ENCODE measurements around the gene PLEKHA6.
"Not testable (repeated sequence)": the region's sequence is repeated elsewhere in the genome, so short reads cannot be mapped to it uniquely, and the experiment has no call there.

PLEKHA6 gene

DNA sequence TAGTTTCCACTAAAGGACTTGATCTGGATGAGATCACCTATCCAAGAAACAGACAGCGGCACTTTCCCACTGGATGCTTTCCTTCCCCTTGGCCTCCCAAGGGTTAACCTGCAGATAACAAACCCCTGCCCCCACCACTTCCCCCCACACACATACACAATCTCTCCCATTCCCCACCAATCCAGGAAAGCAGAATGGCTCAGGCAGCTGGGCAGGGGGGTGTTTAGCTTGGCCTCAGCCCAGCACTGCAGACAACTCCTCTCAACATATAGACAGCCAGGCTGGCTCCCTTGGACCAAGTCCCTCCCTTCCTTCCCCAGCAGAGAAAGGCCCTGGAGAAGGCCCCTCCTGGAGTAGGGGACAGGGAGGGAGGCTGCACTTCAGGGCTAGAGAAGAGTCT lies 24.6 kb downstream of the PLEKHA6 start:
- no peak for ATAC-seq

DNA sequence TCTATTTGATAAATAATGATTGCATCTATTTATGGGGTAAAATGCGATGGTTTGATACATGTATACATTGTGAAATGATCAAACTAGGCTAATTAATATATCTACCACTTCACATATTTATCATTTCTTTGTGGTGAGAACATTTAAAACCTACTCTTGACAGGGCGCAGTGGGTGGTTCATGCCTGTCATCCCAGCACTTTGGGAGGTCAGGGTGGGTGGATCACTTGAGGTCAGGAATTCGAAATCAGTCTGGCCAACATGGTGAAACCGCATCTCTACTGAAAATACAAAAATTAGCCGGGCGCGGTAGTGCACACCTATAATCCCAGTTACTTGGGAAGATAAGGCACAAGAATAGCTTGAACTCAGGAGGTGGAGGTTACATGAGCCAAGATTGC lies 25.3 kb downstream of the PLEKHA6 start:
- ATAC-seq = no peak

DNA sequence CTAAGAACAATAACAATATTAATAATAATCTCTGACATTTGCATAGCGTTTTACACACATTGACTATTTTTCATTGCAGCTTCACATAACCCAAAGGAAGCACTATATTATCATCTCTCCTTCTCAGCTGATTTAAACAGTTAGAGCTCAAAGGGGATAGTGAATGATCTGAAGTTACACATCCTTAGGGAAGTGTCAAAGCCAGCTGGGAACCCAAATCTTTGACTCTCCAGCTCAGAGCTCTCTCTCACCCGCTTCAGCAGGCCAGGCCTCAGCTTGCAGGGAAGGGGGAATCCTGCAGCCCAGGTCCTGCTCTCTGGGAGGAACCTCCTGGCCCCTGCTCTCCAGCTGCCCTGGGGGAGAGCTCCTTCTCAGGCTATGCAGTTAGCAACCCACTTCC lies 26.3 kb downstream of the PLEKHA6 start:
- ATAC-seq = no peak

DNA sequence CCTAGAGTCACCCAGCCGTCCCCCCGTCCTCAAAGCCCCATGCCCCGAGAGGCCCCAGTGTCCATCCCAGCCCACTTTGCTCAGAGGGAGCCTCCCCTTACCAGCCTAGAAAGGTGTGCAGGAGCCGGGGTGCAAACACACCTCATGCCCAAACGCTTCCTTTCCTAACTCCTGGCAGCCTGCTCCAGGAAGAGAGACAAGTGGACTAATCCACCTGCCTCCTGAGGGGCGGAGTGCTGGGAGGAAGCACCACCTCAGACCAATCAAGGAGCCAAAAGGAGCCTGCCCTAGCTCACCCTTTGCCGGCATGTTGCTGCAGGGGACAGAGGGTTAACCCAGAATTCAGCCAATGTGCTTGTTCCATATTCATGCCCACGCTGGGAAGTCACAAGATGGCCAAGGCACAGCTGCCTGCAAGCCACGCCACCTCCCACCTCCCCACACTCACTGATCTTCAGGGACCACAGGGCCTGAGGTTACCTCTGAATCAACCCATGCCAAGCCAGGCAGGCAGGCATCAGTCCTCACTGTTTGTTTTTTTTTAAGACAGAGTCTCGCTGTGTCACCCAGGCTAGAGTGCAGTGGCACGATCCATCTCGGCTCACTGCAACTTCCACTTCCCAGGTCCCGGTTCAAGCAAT lies 27.8 kb downstream of the PLEKHA6 start:
- ATAC-seq = no peak

DNA sequence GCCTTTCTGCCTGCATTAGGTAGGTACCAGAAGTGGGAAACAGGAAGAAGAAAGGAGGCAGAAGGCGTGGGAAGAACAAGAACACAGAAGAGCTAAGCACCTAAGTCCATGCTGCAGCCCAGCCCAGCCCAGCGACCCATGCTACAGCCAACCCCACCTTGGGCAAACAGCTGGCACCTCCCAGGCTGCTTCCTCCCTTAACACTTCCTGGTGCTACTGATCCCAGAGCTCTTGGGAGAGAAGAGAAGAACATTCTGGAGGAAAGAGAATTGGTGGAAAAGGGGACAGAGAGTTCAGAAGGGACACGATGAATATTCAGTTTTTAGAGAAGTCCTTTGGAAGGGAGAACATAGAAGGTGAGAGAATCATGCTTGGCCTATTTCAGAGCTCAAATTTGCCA lies 28.5 kb downstream of the PLEKHA6 start:
- no peak for ATAC-seq

DNA sequence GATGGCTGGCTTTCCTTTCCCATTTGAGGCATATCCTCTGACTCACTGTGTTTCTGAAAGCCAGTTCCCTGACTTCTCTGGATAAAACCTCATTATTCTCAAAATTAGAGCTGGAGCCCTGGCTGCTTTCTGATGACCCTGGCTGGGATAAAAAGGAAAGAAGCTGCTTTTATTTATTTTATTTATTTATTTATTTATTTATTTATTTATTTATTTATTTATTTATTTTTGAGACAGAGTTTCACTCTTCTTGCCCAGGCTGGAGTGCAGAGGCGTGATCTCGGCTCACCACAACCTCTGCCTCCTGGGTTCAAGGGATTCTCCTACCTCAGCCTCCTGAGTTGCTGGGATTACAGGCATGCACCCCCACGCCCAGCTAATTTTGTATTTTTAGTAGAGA lies 31.9 kb downstream of the PLEKHA6 start:
- ATAC-seq = not testable (repeated sequence)

DNA sequence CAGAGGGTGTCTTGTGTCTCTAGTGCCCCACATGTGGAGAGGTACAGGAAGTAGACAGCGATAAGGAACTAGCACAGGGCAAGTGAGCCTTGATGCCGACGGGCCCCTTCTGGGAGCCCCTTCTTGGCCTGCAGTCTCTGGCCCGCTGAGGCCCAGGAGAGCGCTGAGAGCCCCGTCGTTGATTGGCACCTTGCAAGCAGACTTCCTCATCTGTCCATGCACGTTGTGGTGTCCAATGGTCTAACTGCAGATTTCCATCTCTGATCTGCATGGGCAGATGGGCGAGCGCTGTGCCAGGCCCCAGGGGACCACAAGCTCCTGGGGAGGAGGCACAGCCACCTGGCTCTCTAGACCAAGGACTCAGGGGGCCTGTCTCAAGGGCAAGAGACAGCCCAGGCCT lies 32.4 kb downstream of the PLEKHA6 start:
- ATAC-seq = no peak

DNA sequence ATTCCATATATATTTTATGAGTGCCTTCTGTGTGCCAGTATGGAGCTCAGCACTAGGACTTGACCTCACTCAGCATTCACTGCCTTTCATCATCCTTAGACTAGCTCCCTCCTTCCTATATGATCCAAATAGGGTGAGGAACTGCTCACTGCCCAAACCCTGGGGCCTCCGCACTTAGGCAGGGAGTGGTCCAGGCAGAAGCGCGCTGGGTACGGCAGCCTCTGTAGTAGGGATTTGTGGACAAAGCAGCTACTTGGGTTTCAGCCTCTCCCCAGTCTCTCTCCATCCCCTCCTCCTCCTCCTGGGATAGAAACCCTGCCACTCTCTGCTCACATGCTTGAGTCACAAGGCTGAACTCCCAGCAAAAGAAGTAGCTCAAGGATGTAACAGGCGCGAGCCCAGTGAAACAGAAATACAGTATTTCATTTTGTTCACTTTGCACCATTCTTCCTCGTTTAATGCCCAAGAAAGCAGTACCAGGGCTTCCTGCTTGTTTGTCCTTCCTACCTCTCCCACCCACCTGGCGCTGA lies 32.9 kb downstream of the PLEKHA6 start:
- no peak for ATAC-seq

DNA sequence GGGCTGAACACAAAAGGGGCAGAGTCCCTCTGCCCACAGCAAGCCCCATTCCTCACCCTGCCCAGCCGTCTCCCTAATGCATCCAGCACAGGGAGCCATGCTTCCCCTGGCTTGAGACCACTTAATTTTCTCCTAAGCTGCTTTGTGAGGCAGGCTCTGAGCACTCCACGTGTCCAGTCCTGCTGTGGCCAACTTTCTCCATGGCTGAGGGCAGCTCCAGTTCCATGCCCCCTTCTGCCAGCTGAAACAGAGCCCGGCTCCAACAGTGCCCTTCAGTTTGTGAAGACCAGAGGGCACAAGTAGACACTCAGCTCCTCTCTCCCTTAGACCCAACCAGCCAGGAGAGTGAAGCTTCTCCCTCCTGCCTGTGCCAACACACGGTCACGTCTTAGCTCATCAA lies 33.8 kb downstream of the PLEKHA6 start:
- ATAC-seq = no peak

DNA sequence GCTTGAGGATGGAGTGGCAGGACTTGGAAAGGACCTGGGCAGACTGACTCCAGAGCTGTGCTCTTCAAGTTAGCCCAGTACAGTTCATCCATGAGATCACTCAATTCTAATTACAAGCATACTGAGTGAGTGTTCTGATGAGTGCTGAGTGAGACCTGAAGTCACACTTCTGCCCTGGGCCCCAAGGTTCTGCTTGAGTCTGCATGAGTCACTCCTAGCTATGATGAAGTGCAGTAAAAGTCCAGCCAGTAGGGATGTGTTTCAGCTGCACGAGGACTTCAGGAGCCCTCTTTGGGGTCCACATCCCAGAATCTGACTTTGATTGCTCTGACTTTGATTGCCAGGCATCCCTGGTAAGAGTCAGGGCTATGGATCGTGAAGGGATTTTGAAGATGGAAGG lies 35.8 kb downstream of the PLEKHA6 start:
- ATAC-seq = peak; percentile 91 to 95

DNA sequence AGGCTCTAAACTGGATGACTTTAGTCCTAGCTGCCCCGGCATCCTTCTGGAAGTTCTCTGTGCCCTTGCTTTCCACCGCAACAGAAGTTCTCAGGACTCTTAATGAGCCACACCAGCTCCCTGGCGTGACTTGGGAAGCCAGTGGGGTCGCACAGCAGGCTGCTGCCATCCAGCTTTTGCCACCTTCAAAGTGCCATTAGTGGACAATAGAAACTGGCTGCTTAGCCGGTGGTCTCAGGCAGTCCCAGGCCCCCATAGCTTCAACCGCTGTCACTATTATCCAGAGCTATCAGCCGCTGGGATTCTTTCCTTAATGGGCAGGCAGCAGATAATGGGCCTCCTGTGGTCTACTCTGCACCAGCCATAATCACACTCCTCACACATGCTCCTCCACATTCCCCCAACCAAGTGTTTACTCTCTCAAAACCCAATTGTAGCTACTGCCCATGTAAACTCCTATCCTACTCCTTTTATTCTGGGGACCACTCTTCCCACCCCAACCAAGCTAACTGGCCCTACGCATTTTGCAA lies 37.3 kb downstream of the PLEKHA6 start:
- ATAC-seq = no peak

DNA sequence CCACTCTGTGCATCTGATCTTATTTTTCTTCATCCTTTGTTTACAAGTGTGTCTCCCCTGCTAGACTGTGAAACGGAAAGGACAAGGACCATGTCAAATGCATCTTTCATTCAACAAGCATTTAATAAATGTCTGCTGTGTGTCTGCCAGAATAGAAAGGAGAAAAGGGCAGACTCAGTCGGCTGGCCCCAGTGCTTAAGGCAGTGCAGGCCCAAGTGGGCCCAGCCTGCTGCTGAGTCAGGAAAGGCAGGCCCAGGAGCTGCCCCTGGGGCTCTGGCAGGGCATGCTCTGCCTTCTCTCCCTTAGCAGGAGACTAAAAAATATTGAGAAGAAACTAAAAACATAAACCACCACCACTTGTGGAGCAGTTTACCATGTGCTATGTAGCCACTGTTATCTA lies 38.1 kb downstream of the PLEKHA6 start:
- no peak for ATAC-seq

DNA sequence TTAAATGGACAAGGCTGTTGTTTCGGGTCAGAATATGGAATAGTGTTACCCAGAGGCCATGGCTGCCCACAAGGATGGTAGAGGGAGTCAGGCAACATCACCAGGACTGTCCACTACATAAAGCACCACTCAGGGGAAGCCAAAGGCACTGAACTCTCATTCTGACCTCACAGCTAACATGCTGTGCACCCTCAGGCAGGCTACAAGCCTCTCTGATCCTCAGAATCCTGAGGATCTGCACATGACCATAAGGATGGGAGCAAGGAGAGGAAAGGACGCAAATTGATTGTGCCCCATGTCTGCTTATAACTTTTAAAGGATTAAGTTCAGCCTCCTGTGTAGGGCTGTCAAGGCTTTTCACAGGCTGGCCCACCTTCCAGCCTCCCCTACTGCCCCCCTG lies 38.7 kb downstream of the PLEKHA6 start:
- ATAC-seq = no peak

DNA sequence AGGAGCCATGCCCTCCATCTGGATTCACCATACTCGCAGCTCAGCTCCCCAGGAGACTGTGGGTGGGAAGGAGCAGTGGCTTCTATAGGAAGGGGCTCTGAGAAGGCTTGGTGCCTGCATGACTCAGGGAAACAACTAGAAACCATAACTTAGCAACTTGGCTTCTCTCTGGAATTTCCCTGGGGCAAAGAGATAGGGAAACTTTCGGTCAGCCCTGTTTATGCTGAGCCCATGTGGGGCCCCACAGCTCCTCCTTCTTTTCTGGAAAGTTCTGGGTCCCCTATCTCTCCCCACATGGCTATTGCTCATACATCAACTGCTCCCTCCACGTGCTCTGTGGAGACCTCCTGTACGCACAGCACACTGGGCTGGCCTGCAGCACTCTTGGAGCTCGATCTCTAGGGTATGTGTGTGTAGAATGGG lies 39.3 kb downstream of the PLEKHA6 start:
- ATAC-seq = peak in 1 of 2 donors; percentile 15

DNA sequence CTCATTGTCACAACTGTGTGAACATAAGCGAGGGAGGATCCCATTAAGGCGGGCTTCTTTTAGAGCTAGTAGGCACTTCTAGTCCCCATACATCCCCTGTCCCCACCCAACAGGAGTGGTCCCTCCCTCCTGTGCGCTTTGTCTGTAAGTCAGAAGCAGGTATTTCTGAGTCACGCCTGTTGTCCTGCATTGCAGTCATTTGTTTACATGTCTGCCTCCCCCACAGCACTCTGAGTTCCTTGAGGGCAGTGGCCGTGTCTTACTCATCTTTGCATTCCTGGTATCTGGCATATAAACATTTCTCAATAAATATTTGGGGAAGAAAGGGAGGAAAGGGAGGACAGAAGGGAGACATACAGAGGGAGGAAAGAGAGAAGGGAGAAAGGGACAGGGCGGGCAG lies 40.3 kb downstream of the PLEKHA6 start:
- no peak for ATAC-seq

DNA sequence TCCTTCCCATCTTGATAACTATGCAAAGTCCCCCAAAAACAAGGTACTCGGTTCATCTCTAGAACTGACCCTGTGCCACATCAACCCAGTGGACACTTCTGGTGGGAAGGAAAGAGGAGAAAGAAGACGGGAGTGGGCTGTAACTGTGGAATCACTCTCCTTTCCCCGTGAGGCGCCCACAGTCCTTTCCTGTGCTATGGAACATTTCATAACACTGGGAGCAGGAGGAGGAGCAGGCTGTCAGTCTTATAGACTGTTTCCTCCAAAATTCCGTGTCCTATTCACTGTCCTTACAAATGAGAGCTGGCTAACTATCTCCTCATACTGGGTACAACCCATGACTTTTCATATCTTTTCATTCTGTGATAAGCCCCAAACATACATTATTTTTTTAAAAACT lies 40.7 kb downstream of the PLEKHA6 start:
- no peak for ATAC-seq

DNA sequence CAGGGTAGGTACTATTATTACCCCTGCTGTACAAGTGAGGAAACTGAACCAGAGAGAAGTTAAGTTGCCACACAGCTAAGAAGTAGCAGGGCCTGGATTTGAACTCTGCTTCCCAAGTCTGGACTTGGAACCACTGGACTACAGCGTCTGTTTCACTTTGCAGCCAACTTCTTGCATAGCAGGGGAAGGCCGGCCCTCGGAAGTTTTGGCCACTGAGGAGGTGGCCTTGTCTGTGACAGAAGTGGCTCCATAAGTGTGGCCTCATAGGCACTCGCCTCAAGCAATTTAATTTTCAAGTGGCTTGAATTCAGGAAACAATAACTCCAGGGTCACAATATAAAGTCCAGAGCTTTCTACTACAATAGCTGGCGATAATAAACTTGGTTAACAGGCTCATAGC lies 41.4 kb downstream of the PLEKHA6 start:
- ATAC-seq = no peak

DNA sequence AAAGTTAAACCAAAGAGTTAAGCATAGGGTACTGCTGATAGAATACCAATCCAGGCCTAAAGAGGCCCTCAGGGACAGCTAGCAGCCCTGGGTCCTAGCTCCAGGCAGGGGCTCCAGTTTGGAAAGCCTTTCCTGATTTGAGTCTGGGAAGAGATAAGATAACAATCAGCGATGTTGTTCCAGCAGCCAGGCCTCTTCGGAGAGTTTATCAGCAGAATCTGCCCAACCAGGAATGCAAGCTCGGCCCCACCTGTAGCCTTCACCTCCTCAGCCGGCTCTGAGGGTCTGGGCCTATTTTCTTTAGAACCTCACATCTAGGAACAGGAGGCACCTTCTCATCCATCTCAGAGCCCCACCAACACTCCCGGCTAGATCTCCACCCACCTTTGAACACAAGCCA lies 42.6 kb downstream of the PLEKHA6 start:
- ATAC-seq = no peak

DNA sequence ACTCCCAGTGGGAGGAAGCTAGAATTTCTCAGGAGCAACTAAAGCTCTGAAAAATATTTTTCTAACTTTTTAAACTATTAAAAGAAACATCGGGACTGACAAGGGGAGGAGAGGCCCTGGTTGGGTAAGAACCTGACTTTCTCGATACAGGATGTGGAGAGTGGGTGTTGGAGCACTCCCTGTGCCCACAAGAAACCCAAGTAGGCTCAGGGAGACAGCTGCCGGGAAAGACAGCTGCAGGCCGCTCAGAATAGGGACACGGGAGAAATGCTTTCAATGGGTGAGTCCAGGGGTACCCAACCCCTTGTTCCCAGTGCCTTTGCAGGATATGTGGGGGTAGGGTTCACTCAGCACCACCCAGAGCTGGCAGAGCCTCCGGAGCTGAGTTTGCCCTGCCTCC lies 43.6 kb downstream of the PLEKHA6 start:
- no peak for ATAC-seq

DNA sequence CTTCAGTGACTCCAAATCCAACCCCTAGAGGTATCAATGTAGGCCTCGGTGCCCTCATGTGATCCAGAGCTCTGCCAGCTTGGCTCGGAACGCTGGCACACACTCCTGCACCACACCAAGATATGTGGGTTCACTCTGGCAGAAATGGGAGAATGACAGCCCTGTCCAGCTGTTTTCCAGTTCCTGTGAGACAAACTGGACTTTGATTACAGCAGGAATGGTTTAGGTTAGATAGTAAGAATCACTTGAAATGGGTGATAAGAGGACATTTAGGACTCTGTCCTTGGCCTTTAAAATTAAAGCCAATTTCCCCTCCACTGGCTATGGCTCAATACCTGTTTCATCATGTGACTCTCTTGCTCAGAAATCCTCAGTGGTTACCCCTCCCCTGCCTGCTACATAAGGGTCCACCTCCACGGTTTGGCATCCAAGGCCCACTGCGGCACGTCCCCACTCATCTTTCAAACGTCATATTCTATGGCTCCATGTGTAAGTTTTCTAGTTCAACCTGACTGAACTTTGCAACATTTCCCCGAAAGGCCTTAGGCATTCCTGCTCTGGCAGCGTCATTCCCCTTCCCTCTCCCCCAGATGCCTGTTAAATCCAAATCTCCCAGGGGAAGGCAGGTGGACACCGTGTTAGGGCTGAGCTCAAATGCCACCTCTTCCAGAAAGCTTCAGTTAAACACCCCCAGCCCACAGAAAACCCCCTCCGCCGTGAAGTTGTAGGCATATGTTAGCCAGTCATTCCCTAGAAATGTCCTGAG lies 44.7 kb downstream of the PLEKHA6 start:
- ATAC-seq = no peak

DNA sequence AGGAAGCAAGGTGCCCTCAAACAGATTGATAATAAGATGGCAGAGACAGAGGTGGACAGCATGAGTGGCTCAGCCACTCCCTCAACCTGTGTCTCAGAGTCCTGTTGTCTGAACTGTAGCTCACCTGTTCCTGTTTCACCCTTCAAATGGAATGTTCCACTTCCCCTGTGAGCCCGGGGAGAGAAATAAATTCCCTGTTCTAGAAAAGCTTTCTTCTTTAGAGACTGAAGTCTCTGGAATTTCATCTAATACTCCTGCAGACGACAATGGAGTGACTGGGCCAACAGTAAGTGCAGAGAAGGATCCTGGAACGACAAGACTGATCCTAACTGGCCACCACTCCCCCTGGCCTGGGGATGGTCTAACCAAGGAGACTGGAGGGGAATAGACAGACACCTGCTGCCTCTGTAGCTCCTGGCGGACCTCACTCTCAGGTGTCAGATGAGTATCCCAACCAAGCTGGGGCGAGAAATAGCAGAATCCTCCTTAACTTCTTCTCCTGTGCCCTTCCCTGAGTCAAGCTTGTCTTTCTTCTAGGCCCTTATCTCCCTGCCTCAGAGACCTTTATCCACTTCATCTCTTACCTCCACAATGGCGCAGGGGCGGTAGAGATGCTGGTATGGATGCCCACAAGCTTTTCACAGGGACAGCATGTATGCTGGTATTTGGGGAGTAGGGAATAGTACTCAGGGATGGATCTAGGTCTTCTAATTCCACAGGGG lies 45.4 kb downstream of the PLEKHA6 start:
- ATAC-seq = no peak

DNA sequence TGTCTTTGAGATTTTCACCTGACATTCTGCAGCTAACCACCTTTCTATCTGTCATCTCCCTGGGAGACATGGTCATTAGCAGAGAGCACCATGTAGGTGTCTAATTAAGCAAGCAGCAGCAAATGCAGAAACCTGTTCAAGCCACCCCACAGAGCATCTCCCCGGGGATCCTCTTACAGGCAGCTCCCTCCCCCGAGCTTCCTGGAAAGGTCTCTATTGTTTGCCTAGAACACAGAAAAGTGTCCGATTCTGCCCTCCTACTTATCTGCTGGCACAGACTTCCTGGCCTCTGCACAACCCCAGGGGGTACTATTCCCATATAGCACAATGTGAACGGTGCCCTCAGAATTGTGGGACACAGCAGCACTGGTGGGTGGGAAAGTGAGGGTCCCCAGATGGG lies 46.1 kb downstream of the PLEKHA6 start:
- ATAC-seq = no peak

DNA sequence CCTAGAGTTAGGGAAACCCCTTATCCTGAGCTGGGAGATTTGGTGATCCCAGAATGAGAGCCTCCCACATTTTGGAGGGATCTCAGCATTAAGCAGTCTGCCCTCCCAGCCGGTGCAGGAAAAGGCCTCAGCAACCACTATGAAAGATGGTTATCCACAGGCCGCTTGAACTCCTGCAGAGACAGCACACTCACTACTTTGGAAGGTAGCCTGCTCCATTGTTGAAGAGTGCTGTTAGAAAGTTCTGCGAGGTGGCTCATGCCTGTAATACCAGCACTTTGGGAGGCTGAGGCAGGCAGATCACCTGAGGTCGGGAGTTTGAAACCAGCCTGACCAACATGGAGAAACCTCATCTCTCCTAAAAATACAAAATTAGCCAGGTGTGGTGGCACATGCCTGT lies 48.8 kb downstream of the PLEKHA6 start:
- not testable (repeated sequence) for ATAC-seq
